Thyroid gland (tissue), 4 donors: ENCODE results near the gene C1QL4. TPM values are rescaled to one million over a fixed set of nuclear protein-coding genes. Genes with fewer than 3 reads are reported as not detected.
A peak's percentile ranks its signal among the peaks of the same experiment; 100 is the strongest.

ENCODE experiments used
- DNase-seq, 2 donors: peaks; one replicate each; pipeline ENCODE4 v3.0.0-alpha.2; 2019
- H3K27ac ChIP-seq, 3 donors: fragments of 200-600 bp; sonication (generic); 1 replicate in 2 of 3; 2 replicates in 1 of 3; pipeline ENCODE4 v1.5.1; 2016 to 2019; ENCODE audit warnings: mild to moderate bottlenecking in 1 of 3, moderate library complexity in 1 of 3
- H3K27me3 ChIP-seq: fragments of 200-600 bp; sonication (generic); one replicate; pipeline ENCODE4 v1.5.1; 2019
- H3K36me3 ChIP-seq, 2 donors: fragments of 200-600 bp; sonication (generic); one replicate each; pipeline ENCODE4 v1.5.1; 2016 to 2019
- H3K4me1 ChIP-seq, 2 donors: fragments of 200-600 bp; sonication (generic); one replicate each; pipeline ENCODE4 v1.5.1; 2017 to 2019
- H3K4me3 ChIP-seq, 3 donors: fragments of 200-600 bp; sonication (generic); replicated peaks in 1 of 3; 1 replicate in 2 of 3; 2 replicates in 1 of 3; pipeline ENCODE4 v1.5.1; 2016; ENCODE audit warnings: mild to moderate bottlenecking in 1 of 3
- H3K9me3 ChIP-seq: fragments of 200-600 bp; sonication (generic); one replicate; pipeline ENCODE4 v1.5.1; 2017
- CTCF ChIP-seq, 6 experiments: fragments of 200-600 bp in 3 of 6; fragments of 450-650 bp in 3 of 6; sonication (generic) in 3 of 6; IDR thresholded peaks; one replicate each; pipeline ENCODE4 v1.5.1; 2016 to 2019; ENCODE audit warnings: antibody characterized with exemption in 6 of 6, mild to moderate bottlenecking in 2 of 6, inconsistent platforms in 1 of 6, moderate library complexity in 1 of 6
- POLR2A ChIP-seq, 2 donors: fragments of 450-650 bp; IDR thresholded peaks; one replicate each; pipeline ENCODE4 v1.6.1; 2017; ENCODE audit warnings: antibody characterized with exemption in 2 of 2, mild to moderate bottlenecking in 2 of 2, moderate library complexity in 1 of 2
- WGBS, 2 donors: methylation state at CpG; one replicate each; pipeline ENCODE4 v1.1.5; 2017; 5-methylcytosine and 5-hydroxymethylcytosine counted together
- intact Hi-C: fragments of 100-400 bp; cut with DNase I; formaldehyde crosslinking; loops from one replicate; pipeline ENCODE4 v1.15.1; 2023
- total RNA-seq, 4 donors: library from RNA; depleted of rRNA; stranded (reverse); fragments of >200 nt; gene quantifications; one replicate each; pipeline ENCODE4 v1.2.3, GENCODE V29; 2016

Gene C1QL4
- total RNA-seq, 4 donors from 2014 or later = 0.67 to 1.2 (median 0.73) TPM; not detected in 1

DNA sequence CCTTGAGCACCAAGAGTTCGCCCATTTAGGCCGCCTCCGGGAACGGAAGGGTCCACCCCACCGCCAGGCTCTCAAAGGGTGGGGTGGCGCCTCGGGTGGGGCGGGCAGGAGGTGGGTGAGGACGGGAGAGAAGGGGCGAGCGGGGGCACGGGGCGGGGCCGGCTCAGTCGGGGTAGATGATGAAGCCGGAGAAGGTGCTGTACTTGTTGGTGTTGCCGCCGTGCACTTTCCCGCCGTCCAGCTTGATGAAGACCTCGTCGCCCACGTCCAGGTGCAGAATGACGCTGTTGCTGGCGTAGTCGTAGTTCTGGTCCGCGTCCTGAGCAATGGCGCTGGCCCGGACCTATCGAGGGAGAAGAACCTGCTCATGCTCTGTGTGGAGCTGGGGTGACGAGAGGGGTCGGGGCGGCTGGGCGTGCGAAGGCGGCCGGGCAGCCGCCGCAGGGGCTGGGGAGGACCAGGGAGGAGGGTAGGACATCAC is 4.1 kb downstream of the C1QL4 start:
- Histone ChIP-seq H3K4me1 (peaks cover 3 to 27% of the 10 kb centered on the region in 2 donors), H3K27ac (no peak overlapping the region), H3K9me3 (no peaks in the 10 kb centered on the region), H3K27me3 (peaks cover 7% of the 10 kb centered on the region), H3K36me3 (no peaks in the 10 kb centered on the region), H3K4me3 (no peak overlapping the region)
- intact Hi-C loops = loop anchor here (5.0 kb wide), 1 partner anchor 41 kb away; no protein-coding TSS in a partner anchor
- WGBS, 2 donors = 17 to 24% methylated on average over 17 to 33 of the region's 40 CpGs
- DNase-seq = peak in 1 of 2 donors; percentile 12
- no peak for TF ChIP-seq CTCF (IDR thresholded peaks at IDR 0.05)
- TF ChIP-seq POLR2A (IDR thresholded peaks at IDR 0.05) = no peak

DNA sequence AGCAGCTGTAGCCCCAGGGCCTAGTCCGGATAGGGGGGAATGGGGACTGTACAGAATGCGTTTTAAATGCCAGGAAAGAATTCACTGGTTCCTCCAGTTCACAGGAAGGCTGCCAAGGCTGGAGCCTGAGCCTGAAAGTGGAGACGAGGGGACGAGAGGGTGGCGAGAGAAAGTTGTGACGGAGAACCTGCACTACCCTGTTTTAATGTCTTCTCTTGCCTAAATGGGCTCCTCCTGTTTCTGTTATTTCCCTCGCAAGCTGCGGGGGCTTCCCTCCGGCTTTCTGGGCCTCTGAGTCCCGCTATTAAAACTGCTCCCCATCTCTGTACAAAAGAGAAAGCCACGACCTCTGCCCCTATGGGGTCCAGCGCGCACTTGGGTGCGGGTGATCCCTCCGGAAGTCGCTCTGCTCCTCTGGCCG is 4.5 kb downstream of the C1QL4 start:
- TF ChIP-seq CTCF (IDR thresholded peaks at IDR 0.05) = no peak
- TF ChIP-seq POLR2A (IDR thresholded peaks at IDR 0.05) = no peak
- intact Hi-C loops = loop anchor here (5.0 kb wide), 1 partner anchor 40 kb away; no protein-coding TSS in a partner anchor
- H3K36me3 ChIP-seq = no peaks in the 10 kb centered on the region
- no peak overlapping the region for H3K27ac ChIP-seq
- DNase-seq = peak in 1 of 2 donors; percentile 33
- H3K4me3 ChIP-seq = no peak overlapping the region
- no peaks in the 10 kb centered on the region for H3K9me3 ChIP-seq
- peaks cover 7% of the 10 kb centered on the region for H3K27me3 ChIP-seq
- 61 to 64% methylated on average over 17 of the region's 17 CpGs for WGBS, 2 donors
- peaks cover 3 to 27% of the 10 kb centered on the region in 2 donors for H3K4me1 ChIP-seq

- Histone ChIP-seq H3K4me1 (peaks cover 3 to 18% of the 10 kb centered on the region in 2 donors), H3K9me3 (no peaks in the 10 kb centered on the region), H3K27me3 (peaks cover 6% of the 10 kb centered on the region), H3K36me3 (no peaks in the 10 kb centered on the region), H3K27ac (no peak overlapping the region), H3K4me3 (no peak overlapping the region)
- peak; percentile 86 for DNase-seq
- no peak for TF ChIP-seq POLR2A (IDR thresholded peaks at IDR 0.05)
- peak; percentile 78 to 97 (median 90) for TF ChIP-seq CTCF (IDR thresholded peaks at IDR 0.05)
- intact Hi-C loops = loop anchor here (5.0 kb wide), 1 partner anchor 39 kb away; no protein-coding TSS in a partner anchor
- 36 to 43% methylated on average over 11 of the region's 11 CpGs for WGBS, 2 donors
Measured at GRCh38 chr12:49331380-49332222, 5.4 kb downstream of the C1QL4 start.

DNA sequence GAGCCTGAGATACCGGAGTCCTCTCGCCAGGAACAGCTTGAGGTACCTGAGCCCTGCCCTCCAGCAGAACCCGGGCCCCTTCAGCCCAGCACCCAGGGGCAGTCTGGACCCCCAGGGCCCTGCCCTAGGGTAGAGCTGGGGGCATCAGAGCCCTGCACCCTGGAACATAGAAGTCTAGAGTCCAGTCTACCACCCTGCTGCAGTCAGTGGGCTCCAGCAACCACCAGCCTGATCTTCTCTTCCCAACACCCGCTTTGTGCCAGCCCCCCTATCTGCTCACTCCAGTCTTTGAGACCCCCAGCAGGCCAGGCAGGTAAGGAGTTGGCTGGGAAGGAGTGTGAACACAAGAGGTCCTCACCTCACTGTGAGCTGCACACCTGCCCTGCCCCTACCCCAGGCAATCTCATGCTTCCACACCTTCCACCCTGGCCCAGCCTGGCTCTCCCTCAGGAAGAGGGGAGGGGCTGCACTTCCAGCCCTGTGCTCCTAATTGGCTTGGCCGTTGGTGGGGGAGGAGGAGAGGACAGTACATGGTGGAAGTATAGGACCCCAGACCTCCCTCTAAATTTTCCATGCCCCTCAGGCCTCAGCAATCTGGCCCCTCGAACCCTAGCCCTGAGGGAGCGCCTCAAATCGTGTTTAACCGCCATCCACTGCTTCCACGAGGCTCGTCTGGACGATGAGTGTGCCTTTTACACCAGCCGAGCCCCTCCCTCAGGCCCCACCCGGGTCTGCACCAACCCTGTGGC is 6.2 kb downstream of the C1QL4 start:
- TF ChIP-seq POLR2A (IDR thresholded peaks at IDR 0.05) = no peak
- TF ChIP-seq CTCF (IDR thresholded peaks at IDR 0.05) = no peak
- Histone ChIP-seq H3K9me3 (no peaks in the 10 kb centered on the region), H3K36me3 (no peaks in the 10 kb centered on the region), H3K4me1 (peaks cover 3 to 12% of the 10 kb centered on the region in 2 donors), H3K27me3 (no peaks in the 10 kb centered on the region), H3K27ac (no peak overlapping the region), H3K4me3 (no peak overlapping the region)
- 80 to 81% methylated on average over 5 to 11 of the region's 14 CpGs for WGBS, 2 donors
- intact Hi-C loops = loop anchor here (5.0 kb wide), 1 partner anchor 39 kb away; no protein-coding TSS in a partner anchor
- no peak for DNase-seq
